Measurements from ENCODE around the gene FAR2. TPM values are rescaled to one million over a fixed set of nuclear protein-coding genes. Genes with fewer than 3 reads are reported as not detected.

Gene FAR2
- total and polyA plus RNA-seq, 2 experiments from 2014 or later, result 18.7 to 22.6 TPM

GRCh38 chr12:29382251-29382650, 233.2 kb downstream of the FAR2 start:
- H3K4me1 Mint-ChIP-seq, result peaks cover 9% of the 10 kb centered on the region; the same call in 2 of the 3 replicates
- Histone ChIP-seq H3K27ac (ENCODE audit: low read depth) (no peak overlapping the region), H3K4me2 (peak overlapping the region; percentile 75; the same call in 1 of the 2 replicates), H4K20me1 (replicated peaks; ENCODE audit: insufficient read depth) (peaks cover 1% of the 10 kb centered on the region; the same call in 1 of the 2 replicates), H3K4me3 (no peak overlapping the region; the same call in 1 of the 2 replicates), H3K36me3 (ENCODE audit: insufficient read depth) (no peaks in the 10 kb centered on the region), H3K27me3 (ENCODE audit: insufficient read depth) (no peaks in the 10 kb centered on the region), H2AFZ (peak overlapping the region; percentile 28; the same call in 1 of the 2 replicates), H3K9me2 (ENCODE audit: insufficient read depth) (no peaks in the 10 kb centered on the region), H3F3A (replicated peaks; ENCODE audit: low read depth) (no peaks in the 10 kb centered on the region), H3K4me1 (ENCODE audit: insufficient read depth) (no peaks in the 10 kb centered on the region), H3K79me2 (replicated peaks; ENCODE audit: insufficient read depth) (peaks cover 34% of the 10 kb centered on the region)
- DNase-seq (ENCODE audit: low spot score) (no peak), ATAC-seq (no peak)
- peaks cover 6% of the 10 kb centered on the region for H3K27me3 Mint-ChIP-seq (ENCODE audit: insufficient read depth, low read depth, poor library complexity)
- TF ChIP-seq CREB1 (CRISPR knock-in tag; IDR thresholded peaks at IDR 0.05; ENCODE audit: low read depth), result no peak
- no peak for TF ChIP-seq EZH2phosphoT487 (IDR thresholded peaks at IDR 0.05; ENCODE audit: unreplicated experiment)
- TF ChIP-seq ZNF331 (CRISPR knock-in tag; IDR thresholded peaks at IDR 0.05; ENCODE audit: low read depth), result no peak
- no peak for TF ChIP-seq EZH2 (IDR thresholded peaks at IDR 0.05; ENCODE audit: low read depth, unreplicated experiment)
- TF ChIP-seq CTCF (conservative IDR thresholded peaks at IDR 0.05; ENCODE audit: low read depth in 2 of 2), result no peak
- no peak for TF ChIP-seq REST (IDR thresholded peaks at IDR 0.05; ENCODE audit: unreplicated experiment)
- no peak for TF ChIP-seq STAT1 (IDR thresholded peaks at IDR 0.05; ENCODE audit: unreplicated experiment)
- no peak for TF ChIP-seq POLR2AphosphoS5 (IDR thresholded peaks at IDR 0.05; ENCODE audit: low read depth)
- TF ChIP-seq JUNB (IDR thresholded peaks at IDR 0.05; ENCODE audit: unreplicated experiment), result no peak
- no peak for TF ChIP-seq NANOG (IDR thresholded peaks at IDR 0.05; ENCODE audit: borderline replicate concordance)
- TF ChIP-seq ZNF462 (CRISPR knock-in tag; IDR thresholded peaks at IDR 0.05), result no peak
- TF ChIP-seq ZNF114 (CRISPR knock-in tag; IDR thresholded peaks at IDR 0.05), result no peak
- TF ChIP-seq ETS1 (IDR thresholded peaks at IDR 0.05), result no peak
- no peaks in the 10 kb centered on the region for H3K36me3 Mint-ChIP-seq (ENCODE audit: low read depth)
- no peak overlapping the region for H3K4me3 Mint-ChIP-seq
- peaks cover 2% of the 10 kb centered on the region; the same call in 2 of the 3 replicates for H3K9me3 Mint-ChIP-seq
- H3K27ac Mint-ChIP-seq, result no peak overlapping the region

All from GM23338 (cell line).